CD1c-positive myeloid dendritic cell (primary cell): ENCODE data around the gene MTM1.

ENCODE experiments used
- DNase-seq: peaks from one replicate; pipeline ENCODE4 v3.0.0-alpha.2; 2016; ENCODE audit errors: extremely low spot score

The MTM1 gene

DNA sequence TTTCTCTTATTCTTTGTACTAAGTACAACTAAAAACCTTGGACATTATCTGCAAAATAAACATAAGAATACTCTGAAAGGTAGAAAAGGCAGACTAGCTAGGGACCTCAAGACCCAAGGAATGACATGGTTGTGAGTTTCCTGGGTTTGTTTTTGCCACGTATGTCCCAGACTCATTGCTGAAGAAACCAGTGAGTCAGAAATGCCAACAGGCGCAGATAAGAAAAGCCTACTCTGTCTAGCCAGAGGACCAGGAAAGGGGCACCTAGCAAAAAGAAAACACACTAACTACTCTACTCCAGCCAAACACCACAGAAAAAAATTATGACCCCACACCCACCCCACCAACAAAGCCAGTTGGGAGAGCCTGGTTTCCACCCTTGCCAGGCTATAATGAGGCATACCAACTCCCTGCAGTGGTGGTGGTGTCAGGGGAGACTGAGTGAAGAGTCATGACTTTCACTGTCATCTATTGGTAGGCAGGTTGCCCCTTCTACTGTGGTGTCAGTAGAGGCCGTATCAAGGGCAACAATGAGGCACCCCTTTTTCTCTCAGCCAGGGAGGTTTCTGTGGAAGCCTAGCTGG, 135.7 kb downstream of the MTM1 start:
- no peak for DNase-seq

DNA sequence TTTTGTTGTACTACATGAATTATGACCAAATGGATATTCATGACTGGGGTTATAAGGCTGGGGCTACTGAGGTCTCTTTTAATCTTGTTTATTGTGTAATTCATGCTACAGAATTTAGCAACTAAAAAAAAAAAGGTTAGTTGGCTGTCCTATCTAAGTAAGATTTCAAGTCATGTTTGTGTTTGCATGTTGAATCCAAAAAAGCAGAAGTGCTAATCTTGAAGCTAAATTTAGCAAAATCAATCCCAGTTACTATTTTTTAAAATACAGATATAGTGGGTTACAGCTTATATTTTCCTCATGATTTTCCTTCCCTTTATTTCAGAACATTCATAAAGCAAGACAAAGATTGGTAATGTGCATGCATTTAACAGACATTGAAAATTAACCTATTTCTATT, 144.2 kb downstream of the MTM1 start:
- no peak for DNase-seq

DNA sequence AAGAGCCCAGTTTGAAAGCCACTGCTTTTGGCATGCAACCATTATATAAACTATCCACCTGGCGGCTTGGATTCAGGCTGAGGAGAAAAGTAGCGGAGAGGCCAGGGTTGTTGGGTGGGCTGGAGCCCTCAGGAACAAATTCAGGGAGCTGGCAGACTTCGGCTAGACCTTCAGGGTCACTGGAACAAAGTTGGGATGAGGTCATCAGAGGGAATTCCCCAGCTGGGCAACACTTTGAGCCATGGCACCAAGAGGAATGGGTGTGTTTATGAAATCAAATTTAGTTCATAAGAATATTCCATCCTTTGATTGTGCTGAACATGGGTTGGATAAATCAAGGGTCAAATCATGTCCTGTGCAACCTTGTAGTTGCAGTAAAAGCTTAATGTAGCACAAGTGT, 146.8 kb downstream of the MTM1 start:
- DNase-seq = no peak

GRCh38 chrX:150719621-150720020, 151.2 kb downstream of the MTM1 start:
- no peak for DNase-seq
